Suprapubic skin (tissue), 4 donors: ENCODE results near the gene PIGN.

Experiments
- EP300 ChIP-seq: sonication (generic); formaldehyde crosslinking; IDR thresholded peaks from one replicate; pipeline ENCODE4 v1.6.1; 2017; ENCODE audit warnings: antibody characterized with exemption
- POLR2A ChIP-seq, 2 donors: fragments of 450-650 bp; IDR thresholded peaks; one replicate each; pipeline ENCODE4 v1.6.1; 2017; ENCODE audit warnings: antibody characterized with exemption in 2 of 2, mild to moderate bottlenecking in 2 of 2, moderate library complexity in 2 of 2
- POLR2AphosphoS5 ChIP-seq, 3 donors: sonication (generic); formaldehyde crosslinking; IDR thresholded peaks; one replicate each; pipeline ENCODE4 v1.6.1; 2017; ENCODE audit warnings: antibody characterized with exemption in 3 of 3
- TF ChIP-seq, protein P1 (sequence below), 2 donors: fragments of 200-600 bp in 1 of 2; fragments of 450-650 bp in 1 of 2; sonication (generic) in 1 of 2; IDR thresholded peaks; one replicate each; pipeline ENCODE4 v1.5.1; 2016 to 2019; ENCODE audit warnings: antibody characterized with exemption in 2 of 2, mild to moderate bottlenecking in 1 of 2, moderate library complexity in 1 of 2

DNA sequence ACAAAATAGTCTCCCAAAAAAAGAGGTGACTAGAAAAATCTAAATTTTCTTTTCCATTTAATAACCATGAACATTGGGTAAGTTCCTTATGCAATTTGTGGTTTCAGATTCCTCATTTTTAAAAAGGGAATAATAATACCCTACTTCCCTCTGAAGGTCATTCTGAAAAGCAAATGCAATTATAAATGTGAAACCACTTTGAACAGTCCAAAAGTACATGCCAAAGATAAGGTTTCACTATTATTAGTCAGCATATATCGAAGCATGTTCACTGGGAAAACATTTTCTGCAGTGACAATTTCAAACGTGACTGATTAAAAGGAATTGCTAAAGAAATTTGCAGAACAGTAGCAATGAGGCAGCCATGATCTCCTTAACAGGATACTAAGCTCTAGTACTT, 193.9 kb downstream of the PIGN start:
- TF ChIP-seq POLR2A (IDR thresholded peaks at IDR 0.05) (no peak), POLR2AphosphoS5 (IDR thresholded peaks at IDR 0.05) (no peak), EP300 (no peak)
- TF ChIP-seq, protein P1, sequence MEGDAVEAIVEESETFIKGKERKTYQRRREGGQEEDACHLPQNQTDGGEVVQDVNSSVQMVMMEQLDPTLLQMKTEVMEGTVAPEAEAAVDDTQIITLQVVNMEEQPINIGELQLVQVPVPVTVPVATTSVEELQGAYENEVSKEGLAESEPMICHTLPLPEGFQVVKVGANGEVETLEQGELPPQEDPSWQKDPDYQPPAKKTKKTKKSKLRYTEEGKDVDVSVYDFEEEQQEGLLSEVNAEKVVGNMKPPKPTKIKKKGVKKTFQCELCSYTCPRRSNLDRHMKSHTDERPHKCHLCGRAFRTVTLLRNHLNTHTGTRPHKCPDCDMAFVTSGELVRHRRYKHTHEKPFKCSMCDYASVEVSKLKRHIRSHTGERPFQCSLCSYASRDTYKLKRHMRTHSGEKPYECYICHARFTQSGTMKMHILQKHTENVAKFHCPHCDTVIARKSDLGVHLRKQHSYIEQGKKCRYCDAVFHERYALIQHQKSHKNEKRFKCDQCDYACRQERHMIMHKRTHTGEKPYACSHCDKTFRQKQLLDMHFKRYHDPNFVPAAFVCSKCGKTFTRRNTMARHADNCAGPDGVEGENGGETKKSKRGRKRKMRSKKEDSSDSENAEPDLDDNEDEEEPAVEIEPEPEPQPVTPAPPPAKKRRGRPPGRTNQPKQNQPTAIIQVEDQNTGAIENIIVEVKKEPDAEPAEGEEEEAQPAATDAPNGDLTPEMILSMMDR (IDR thresholded peaks at IDR 0.05), result no peak
